Limb (tissue), 2 donors: ENCODE measurements around the gene PTPRN2.

Experiments
- DNase-seq, 2 donors: peaks; one replicate each; pipeline ENCODE4 v3.0.0-alpha.2; 2016; ENCODE audit errors: extremely low spot score in 2 of 2

Gene PTPRN2

GRCh38 chr7:158077151-158077840, 510.3 kb downstream of the PTPRN2 start:
- no peak for DNase-seq

DNA sequence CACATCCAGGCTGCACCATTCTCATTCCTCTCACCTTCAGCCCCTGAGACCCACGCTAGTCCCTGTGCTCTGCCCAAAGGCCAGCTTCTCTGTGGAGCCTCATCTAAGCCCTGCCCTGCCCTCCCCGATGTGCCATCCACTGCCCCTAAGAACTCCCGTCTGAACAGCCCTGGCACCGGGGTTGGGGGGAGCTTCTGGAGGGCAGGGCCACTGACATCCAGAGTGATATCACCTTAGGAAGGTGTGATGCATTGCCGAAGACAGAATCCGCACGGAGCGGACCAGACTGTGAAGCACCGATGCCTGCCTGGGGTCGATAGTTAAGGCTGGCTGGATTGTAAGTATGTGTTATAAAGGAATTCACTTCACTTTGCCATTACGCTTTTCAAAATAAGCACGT, 511.0 kb downstream of the PTPRN2 start:
- DNase-seq = no peak

GRCh38 chr7:158076215-158076614, 511.4 kb downstream of the PTPRN2 start:
- DNase-seq = no peak

GRCh38 chr7:158075633-158076001, 512.0 kb downstream of the PTPRN2 start:
- no peak for DNase-seq

DNA sequence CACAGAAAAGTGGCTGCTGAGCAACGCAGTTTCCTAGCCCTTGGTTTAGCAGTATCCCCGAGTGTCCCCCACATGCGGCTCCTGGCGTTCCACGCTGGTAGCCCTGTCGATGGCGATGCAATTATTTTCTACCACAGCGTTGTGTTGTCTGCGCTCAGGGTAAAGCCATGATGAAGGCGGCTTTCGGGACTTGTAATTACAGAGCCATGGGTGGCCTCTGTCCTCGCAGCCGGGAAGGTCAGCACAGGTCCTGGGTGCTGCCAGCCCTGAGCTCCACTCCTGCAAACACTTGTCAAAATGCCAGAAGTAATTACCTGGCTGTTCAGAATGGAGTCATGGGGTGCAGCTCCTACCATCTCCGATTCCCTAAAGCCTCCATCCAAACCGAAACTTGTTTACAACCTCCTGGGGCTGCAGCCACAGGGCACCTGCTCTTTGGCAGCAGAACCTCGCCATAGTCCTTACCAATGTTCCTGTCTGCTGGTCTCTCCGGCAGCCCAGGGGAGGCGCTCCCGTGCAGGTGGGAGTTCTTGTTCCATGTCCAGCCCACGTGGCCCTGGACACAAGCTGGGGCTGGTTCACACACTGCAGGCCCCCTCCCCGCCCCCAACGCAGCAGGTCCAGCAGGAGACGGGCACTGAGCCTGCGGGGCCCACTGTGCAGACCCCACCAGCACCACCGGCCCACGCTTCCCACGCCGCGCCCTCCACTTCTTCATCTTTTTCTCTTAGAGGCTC, 512.6 kb downstream of the PTPRN2 start:
- no peak for DNase-seq

GRCh38 chr7:158073845-158074840, 513.5 kb downstream of the PTPRN2 start:
- DNase-seq = no peak

GRCh38 chr7:158072991-158073730, 514.5 kb downstream of the PTPRN2 start:
- DNase-seq = no peak

DNA sequence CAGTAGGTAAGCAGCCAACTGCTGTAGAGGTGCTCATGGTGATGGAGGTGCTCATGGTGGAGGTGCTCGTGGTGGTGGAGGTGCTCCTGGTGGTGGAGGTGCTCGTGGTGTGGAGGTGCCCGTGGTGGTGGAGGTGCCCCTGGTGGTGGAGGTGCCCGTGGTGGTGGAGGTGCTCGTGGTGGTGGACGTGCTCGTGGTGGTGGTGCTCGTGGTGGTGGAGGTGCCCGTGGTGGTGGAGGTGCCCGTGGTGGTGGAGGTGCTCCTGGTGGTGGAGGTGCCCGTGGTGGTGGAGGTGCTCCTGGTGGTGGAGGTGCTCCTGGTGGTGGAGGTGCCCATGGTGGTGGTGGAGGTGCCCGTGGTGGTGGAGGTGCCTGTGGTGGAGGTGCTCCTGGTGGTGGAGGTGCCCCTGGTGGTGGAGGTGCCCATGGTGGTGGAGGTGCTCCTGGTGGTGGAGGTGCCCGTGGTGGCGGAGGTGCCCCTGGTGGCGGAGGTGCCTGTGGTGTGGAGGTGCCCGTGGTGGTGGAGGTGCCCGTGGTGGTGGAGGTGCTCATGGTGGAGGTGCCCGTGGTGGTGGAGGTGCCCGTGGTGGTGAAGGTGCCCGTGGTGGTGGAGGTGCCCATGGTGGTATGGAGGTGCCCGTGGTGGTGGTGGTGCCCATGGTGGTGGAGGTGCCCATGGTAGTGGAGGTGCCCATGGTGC, 517.3 kb downstream of the PTPRN2 start:
- DNase-seq = no peak

DNA sequence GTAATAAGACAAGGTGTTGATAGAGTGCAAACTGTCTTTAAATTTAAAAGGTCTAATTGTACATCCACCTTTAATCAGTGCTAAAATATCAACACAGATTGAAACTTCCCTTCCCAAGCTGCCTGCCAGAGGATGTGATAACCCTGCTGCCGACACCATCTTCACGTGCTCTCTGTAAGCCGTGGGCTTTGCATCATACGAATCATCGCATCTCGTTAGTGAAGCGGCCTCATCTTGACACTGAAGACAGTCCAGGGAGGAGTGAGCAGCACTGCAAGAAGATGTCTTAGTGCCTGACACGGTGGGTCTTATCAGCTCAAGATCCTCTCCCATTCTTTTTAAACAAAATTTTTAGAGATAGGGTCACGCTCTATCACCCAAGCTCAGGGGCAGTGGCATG, 518.8 kb downstream of the PTPRN2 start:
- no peak for DNase-seq

DNA sequence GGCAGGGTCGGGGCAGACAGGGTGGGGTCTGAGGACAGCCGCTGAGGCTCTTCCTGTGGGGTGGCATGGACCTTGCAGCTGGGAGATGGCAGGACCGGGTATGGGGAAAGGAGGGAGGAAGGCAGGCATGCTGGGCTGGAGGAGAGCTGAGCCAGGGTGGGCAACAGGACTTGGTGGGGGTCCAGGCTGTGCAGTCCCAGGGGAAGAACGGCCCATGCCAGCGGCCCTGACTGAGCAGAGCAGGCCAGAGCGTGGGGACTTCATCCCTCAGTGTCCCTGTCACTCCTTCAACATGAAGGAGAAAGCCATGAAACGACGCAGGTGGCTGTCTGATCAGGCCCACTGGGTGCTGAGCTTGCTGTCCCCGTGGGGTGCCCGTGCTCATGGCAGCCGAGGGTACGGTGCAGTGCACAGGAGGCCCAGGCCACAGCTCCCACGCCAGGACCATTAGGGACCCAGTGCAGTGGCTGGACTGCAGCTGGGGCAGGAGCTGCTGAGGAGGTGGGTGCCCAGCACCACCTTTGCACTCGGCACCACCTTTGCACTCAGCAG, 519.6 kb downstream of the PTPRN2 start:
- DNase-seq = no peak

- no peak for DNase-seq
These were observed 520.2 kb downstream of the PTPRN2 start for GRCh38 chr7:158067219-158067930.

DNA sequence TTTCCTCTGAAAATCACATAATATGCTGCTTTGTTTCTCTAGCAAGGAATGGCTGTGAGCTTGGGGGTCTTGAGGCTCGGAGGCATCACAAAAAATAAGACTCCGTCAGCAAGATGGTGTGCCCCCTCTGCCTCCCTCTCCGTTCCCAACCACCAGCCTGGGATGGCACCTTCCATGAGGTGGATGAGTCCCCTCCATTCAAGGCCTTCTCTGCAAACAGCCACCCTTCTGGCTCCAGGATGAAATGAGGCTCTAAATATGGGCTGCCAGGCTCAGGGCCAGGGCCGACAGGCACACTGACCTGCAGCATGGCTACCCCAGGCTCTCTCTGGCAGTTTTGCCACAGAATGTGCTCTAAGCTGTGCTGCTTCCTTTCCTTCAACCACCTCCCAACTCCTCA, 521.5 kb downstream of the PTPRN2 start:
- no peak for DNase-seq

GRCh38 chr7:158065340-158065739, 522.3 kb downstream of the PTPRN2 start:
- no peak for DNase-seq

DNA sequence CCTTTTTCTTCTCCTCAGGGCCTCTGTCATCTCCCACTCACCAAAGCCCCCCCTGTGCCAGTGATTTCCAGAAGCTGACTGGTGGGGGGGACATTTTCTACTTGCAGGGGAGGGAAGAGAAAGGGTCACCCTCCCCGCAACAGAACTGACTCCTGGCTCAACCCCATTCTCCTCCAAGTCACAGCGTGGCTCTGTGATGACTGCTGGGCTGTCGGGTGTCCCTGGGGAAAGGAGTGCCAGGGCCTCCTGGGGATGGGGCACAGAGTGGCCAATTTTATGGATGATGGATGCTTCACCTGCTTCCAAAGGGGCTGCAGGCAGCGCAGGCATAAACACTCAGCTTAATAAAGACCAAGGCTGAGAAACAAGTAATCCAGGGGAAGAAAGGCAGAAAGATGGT, 523.0 kb downstream of the PTPRN2 start:
- no peak for DNase-seq

- DNase-seq = no peak
These were observed 523.6 kb downstream of the PTPRN2 start for GRCh38 chr7:158063850-158064610.

DNA sequence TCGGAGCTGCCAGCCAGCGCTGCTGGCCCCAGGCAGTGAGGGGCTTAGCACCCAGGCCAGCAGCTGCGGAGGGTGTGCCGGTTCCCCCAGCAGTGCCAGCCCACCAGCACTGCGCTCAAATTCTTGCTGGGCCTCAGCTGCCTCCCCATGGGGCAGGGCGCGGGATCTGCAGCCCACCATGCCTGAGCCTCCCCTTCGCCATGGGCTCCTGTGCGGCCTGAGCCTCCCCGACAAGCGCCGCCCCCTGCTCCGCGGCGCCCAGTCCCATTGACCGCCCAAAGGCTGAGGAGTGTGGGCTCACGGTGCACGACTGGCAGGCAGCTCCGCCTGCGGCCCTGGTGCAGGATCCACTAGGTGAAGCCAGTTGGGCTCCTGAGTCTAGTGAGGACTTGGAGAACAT, 525.0 kb downstream of the PTPRN2 start:
- no peak for DNase-seq

- DNase-seq = no peak
These were observed 525.6 kb downstream of the PTPRN2 start for GRCh38 chr7:158061884-158062656.

GRCh38 chr7:158061026-158061630, 526.5 kb downstream of the PTPRN2 start:
- no peak for DNase-seq
